HG02610 (cell line): ENCODE data around the gene COX10.
"Not testable (repeated sequence)": the region's sequence is repeated elsewhere in the genome, so short reads cannot be mapped to it uniquely, and the experiment has no call there.

Experiments
- ATAC-seq: cut with Tn5 transposase; IDR thresholded peaks from one replicate; pipeline ENCODE4 v1.9.1; 2021; ENCODE audit warnings: mild to moderate bottlenecking, moderate library complexity; ENCODE audit not compliant: unreplicated experiment

COX10 gene

DNA sequence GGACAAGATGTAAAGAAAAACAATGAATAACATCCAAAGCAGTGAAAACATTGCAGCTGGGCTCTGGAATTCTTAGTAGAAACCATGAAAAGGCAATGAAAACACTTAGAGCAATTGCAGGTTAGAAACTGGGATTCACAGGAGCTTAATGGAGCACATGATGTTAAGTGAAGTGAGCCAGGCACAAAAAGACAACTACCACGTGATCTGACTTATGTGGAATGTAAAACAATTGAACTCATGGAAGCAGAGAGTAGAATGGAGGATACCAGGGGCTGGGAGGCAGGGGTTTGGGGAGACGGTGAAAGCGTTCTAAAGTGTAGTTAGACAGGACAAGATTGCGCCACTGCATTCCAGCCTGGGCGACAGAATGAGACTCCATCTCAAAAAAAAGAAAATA lies 170.0 kb downstream of the COX10 start:
- not testable (repeated sequence) for ATAC-seq

DNA sequence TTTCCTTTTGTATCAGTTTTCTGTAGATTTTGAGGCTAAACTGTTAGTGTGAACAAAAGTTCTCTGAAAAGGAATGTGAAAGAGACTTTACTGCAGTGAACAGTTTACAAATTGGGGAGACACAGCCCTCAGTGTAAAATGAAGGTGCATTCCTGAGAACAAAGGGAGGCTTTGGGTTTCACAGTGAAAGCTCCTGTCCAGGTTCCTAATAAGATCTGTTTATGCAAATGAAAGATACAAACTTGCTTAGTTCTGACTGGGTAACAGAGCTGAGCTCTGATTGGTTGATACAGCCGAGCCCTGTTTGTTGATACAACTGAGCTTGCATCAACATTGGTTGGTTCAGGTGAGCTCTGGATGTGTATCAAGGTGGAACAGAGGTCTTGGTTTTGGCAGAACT lies 175.7 kb downstream of the COX10 start:
- no peak for ATAC-seq

GRCh38 chr17:14245629-14246028 lies 176.3 kb downstream of the COX10 start:
- no peak for ATAC-seq
